NT2/D1 (cell line): ENCODE data around the gene ZFAND2B.
"Not testable (repeated sequence)": the region's sequence is repeated elsewhere in the genome, so short reads cannot be mapped to it uniquely, and the experiment has no call there.

ENCODE experiments used
- DNase-seq: peaks from one replicate; pipeline ENCODE4 v3.0.0-alpha.2; 2011; ENCODE audit warnings: low read depth, low spot score
- H3K27me3 ChIP-seq: 2 replicates; pipeline ENCODE4 v1.6.0; 2011; ENCODE audit warnings: mild to moderate bottlenecking; ENCODE audit not compliant: insufficient read length, insufficient read depth
- H3K36me3 ChIP-seq: 2 replicates; pipeline ENCODE4 v1.6.1; 2011; ENCODE audit warnings: mild to moderate bottlenecking, low read length, mixed read lengths; ENCODE audit not compliant: insufficient read depth, insufficient read length
- H3K4me1 ChIP-seq: 2 replicates; pipeline ENCODE4 v1.5.1; 2011; ENCODE audit not compliant: insufficient read depth, insufficient read length
- H3K4me3 ChIP-seq: 2 replicates; pipeline ENCODE4 v1.5.1; 2011; ENCODE audit warnings: low read depth; ENCODE audit not compliant: insufficient read length
- H3K9ac ChIP-seq: 2 replicates; pipeline ENCODE4 v1.6.0; 2011; ENCODE audit warnings: low read depth; ENCODE audit not compliant: insufficient read length
- H3K9me3 ChIP-seq: 2 replicates; pipeline ENCODE4 v1.5.1; 2011; ENCODE audit warnings: mild to moderate bottlenecking, low read length; ENCODE audit not compliant: insufficient read depth
- SUZ12 ChIP-seq: IDR thresholded peaks from 2 replicates; pipeline ENCODE4 v1.6.1; 2011; ENCODE audit not compliant: insufficient read length, insufficient read depth; ENCODE audit errors: extremely low read depth
- YY1 ChIP-seq: IDR thresholded peaks from 2 replicates; pipeline ENCODE4 v1.6.1; 2011; ENCODE audit not compliant: insufficient read length, insufficient read depth
- ZNF274 ChIP-seq: IDR thresholded peaks from 2 replicates; pipeline ENCODE4 v1.6.1; 2011; ENCODE audit warnings: mild to moderate bottlenecking, low read depth, low read length

ZFAND2B gene

GRCh38 chr2:219182331-219183150, 24.0 kb upstream of the ZFAND2B start:
- peaks cover 53% of the 10 kb centered on the region for H3K36me3 ChIP-seq
- H3K27me3 ChIP-seq = no peaks in the 10 kb centered on the region
- no peak for TF ChIP-seq SUZ12
- TF ChIP-seq YY1 = no peak
- no peak for TF ChIP-seq ZNF274
- no peak overlapping the region for H3K4me3 ChIP-seq
- no peaks in the 10 kb centered on the region for H3K4me1 ChIP-seq
- no peak for DNase-seq
- H3K9me3 ChIP-seq = no peaks in the 10 kb centered on the region
- H3K9ac ChIP-seq = no peak overlapping the region

GRCh38 chr2:219183151-219183772, 23.3 kb upstream of the ZFAND2B start:
- no peaks in the 10 kb centered on the region for H3K4me1 ChIP-seq
- TF ChIP-seq SUZ12 (no peak), YY1 (no peak)
- no peak for DNase-seq
- no peaks in the 10 kb centered on the region for H3K27me3 ChIP-seq
- no peaks in the 10 kb centered on the region for H3K9me3 ChIP-seq
- H3K9ac ChIP-seq = no peak overlapping the region
- peaks cover 53% of the 10 kb centered on the region for H3K36me3 ChIP-seq
- no peak overlapping the region for H3K4me3 ChIP-seq

- TF ChIP-seq SUZ12 = no peak
- TF ChIP-seq ZNF274 = no peak
- no peak for TF ChIP-seq YY1
- peaks cover 53% of the 10 kb centered on the region for H3K36me3 ChIP-seq
Measured at GRCh38 chr2:219184121-219184520, 22.5 kb upstream of the ZFAND2B start.

GRCh38 chr2:219186754-219187456, 19.7 kb upstream of the ZFAND2B start:
- Histone ChIP-seq H3K4me3 (no peak overlapping the region), H3K36me3 (peaks cover 26% of the 10 kb centered on the region), H3K9me3 (no peaks in the 10 kb centered on the region), H3K4me1 (no peaks in the 10 kb centered on the region), H3K27me3 (no peaks in the 10 kb centered on the region), H3K9ac (no peak overlapping the region)
- DNase-seq = no peak
- TF ChIP-seq SUZ12 (no peak), ZNF274 (no peak), YY1 (no peak)

More at GRCh38 chr2:219184121-219184520, 22.5 kb upstream of the ZFAND2B start:
- no peak for DNase-seq
- Histone ChIP-seq H3K4me1 (no peaks in the 10 kb centered on the region), H3K4me3 (no peak overlapping the region), H3K9ac (no peak overlapping the region), H3K27me3 (no peaks in the 10 kb centered on the region), H3K9me3 (no peaks in the 10 kb centered on the region)

- peaks cover 6% of the 10 kb centered on the region; the same call in 1 of the 2 replicates for H3K9me3 ChIP-seq
- H3K27me3 ChIP-seq = no peaks in the 10 kb centered on the region
- no peak for TF ChIP-seq YY1
- H3K9ac ChIP-seq = no peak overlapping the region
- H3K4me1 ChIP-seq = peaks cover 3% of the 10 kb centered on the region
- no peaks in the 10 kb centered on the region for H3K36me3 ChIP-seq
- DNase-seq = no peak
- H3K4me3 ChIP-seq = no peak overlapping the region
Measured at GRCh38 chr2:219197388-219197787, 9.2 kb upstream of the ZFAND2B start.

- no peak for TF ChIP-seq ZNF274
- no peak for TF ChIP-seq SUZ12
- TF ChIP-seq YY1 = no peak
- Histone ChIP-seq H3K36me3 (no peaks in the 10 kb centered on the region), H3K4me1 (peaks cover 3% of the 10 kb centered on the region), H3K4me3 (no peak overlapping the region), H3K27me3 (no peaks in the 10 kb centered on the region), H3K9ac (no peak overlapping the region), H3K9me3 (peaks cover 6% of the 10 kb centered on the region; the same call in 1 of the 2 replicates)
- no peak for DNase-seq
Measured at GRCh38 chr2:219198974-219199373, 7.6 kb upstream of the ZFAND2B start.

- TF ChIP-seq SUZ12 (no peak), ZNF274 (no peak), YY1 (no peak)
- no peak overlapping the region for H3K9ac ChIP-seq
- H3K4me3 ChIP-seq = no peak overlapping the region
- no peaks in the 10 kb centered on the region for H3K36me3 ChIP-seq
- H3K27me3 ChIP-seq = no peaks in the 10 kb centered on the region
- peaks cover 3% of the 10 kb centered on the region for H3K4me1 ChIP-seq
- no peak for DNase-seq
- peaks cover 11% of the 10 kb centered on the region; the same call in 1 of the 2 replicates for H3K9me3 ChIP-seq
Measured at GRCh38 chr2:219199470-219200211, 6.9 kb upstream of the ZFAND2B start.

GRCh38 chr2:219200502-219201326, 5.9 kb upstream of the ZFAND2B start:
- not testable (repeated sequence) for H3K36me3 ChIP-seq, H3K9ac ChIP-seq, H3K4me1 ChIP-seq, H3K4me3 ChIP-seq, DNase-seq, H3K27me3 ChIP-seq
- peaks cover 15% of the 10 kb centered on the region; the same call in 1 of the 2 replicates for H3K9me3 ChIP-seq

GRCh38 chr2:219201331-219201730, 5.3 kb upstream of the ZFAND2B start:
- H3K4me3 ChIP-seq, H3K9ac ChIP-seq, H3K27me3 ChIP-seq, H3K36me3 ChIP-seq, H3K4me1 ChIP-seq, DNase-seq: not testable (repeated sequence)
- H3K9me3 ChIP-seq = peaks cover 15% of the 10 kb centered on the region; the same call in 1 of the 2 replicates
